ENCODE measurements around the gene TSSC4.

GRCh38 chr11:2390725-2391151, 9.8 kb upstream of the TSSC4 start:
- TF ChIP-seq CTCF (IDR thresholded peaks at IDR 0.05; ENCODE audit: insufficient read depth, low read length) (no peak), REST (IDR thresholded peaks at IDR 0.05; ENCODE audit: insufficient replicate concordance, low read depth) (no peak), SPI1 (IDR thresholded peaks at IDR 0.05; ENCODE audit: borderline replicate concordance, low read depth) (no peak)

Measured in HL-60 (cell line).